GM19468 (cell line): Measurements from ENCODE around the gene UQCR11.

Experiments
- ATAC-seq: cut with Tn5 transposase; IDR thresholded peaks from one replicate; pipeline ENCODE4 v1.9.1; 2021; ENCODE audit warnings: mild to moderate bottlenecking, moderate library complexity, moderate number of reproducible peaks; ENCODE audit not compliant: unreplicated experiment; ENCODE audit errors: extremely low read depth

Gene UQCR11

DNA sequence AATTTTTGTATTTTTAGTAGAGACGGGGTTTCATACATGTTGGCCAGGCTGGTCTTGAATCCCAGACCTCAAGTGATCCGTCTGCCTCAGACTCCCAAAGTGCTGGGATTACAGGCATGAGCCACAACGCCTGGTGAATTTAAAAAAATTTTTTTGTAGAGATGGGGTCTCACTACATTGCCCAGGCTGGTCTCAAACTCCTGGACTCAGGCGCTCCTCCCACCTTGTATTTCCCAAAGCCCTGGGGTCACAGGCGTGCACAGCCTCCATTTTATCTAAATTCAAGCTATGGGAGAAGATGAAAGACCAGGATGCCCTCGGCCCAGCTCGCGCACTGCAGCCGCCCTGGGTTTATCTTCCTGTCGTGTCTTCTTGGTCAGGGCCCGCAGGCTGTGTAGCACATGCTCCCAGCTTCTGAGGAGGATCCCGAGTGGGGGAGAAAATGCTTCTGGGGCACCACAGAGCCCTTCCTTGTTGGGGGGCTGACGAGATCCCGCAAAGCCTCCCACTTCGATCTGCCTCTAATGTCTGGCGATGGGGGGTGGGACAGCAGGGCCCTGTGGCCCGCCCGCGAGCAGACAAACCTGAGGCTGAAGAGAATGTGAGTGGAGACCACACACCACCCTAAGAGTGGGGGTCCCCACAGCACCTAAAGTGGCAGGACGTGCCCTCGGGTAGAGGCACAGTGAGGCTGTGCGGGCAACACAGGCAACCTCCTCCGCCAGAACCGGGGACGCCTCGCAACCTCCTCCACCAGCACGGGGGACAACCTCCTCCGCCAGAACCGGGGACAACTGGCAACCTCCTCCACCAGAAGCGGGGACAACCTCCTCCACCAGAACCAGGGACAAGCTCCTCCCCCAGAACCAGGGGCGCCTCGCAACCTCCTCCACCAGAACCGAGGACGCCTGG, 31.3 kb upstream of the UQCR11 start:
- ATAC-seq: no peak

DNA sequence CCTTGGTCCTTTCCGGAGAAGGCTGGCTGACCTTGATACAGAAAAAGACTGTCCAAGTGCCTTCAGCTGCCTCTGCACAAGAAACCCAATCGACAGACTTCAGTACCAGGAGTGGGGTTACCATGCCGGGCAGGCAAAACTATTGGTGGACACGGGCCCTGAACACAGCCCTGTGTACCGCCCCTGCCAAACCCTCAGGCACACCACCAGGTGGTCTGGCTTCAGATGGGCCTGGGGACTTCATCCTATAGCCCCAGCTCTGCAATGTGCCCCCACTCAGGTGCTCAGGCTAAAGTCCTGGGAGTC, 29.6 kb upstream of the UQCR11 start:
- no peak for ATAC-seq

DNA sequence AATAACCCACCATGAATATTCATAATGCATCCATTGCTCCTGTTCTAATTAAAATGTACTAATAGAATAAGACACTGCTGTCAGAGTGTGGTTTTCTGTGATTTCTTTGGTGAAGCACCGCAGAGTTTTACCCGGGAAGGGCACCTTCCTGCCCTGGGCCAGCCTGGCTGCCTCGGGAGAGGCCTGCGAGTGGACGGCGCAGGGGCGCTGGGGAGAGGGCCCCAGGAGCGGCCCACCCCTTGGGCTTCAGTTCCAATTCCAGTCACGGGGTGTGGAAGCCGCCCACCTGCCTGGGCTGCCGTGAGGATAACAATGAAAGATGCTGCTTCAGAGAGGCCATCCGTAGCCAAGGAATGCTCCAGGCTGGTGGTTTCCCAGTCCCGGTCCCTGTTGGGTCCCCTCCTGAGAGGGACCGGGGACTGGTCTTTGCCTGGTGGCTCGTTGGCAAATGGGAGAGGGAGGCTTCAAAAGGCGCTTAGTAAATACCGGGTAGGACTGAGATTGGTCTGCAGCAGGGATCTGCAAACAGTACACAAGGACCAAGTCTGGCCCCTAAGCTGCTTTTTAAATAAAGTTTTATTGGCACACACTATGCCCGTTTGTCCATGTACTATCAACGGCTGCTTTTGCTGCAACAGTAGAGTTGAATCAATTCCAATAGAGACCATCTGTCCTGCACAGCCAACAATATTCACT, 29.1 kb upstream of the UQCR11 start:
- no peak for ATAC-seq

DNA sequence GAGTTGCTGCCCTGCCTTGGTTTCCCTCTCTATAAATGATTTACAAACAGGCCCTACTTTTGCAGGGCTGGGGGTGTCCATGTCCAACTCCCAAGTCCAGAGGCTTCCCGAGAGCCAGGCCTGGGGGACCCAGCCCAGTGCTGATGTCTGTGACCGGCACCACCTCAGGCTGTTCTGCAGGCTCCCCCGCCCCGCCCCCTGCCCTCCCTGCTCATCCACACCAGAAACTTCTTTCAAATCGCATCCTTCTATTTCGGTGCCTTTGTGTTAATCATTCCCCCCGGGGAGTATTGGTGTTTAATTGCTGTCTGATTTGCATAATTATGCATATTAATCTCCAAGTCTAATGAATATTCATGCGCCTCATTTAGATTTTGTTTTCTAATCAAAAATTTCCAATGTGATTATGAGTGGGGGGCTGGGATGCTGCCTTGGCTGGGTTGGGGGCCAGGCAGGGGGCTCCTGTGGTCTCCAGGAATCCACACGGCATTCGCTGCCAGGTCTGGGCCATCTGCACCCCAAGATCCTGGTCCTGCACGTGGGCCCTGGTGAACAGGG, 28.1 kb upstream of the UQCR11 start:
- ATAC-seq: no peak

DNA sequence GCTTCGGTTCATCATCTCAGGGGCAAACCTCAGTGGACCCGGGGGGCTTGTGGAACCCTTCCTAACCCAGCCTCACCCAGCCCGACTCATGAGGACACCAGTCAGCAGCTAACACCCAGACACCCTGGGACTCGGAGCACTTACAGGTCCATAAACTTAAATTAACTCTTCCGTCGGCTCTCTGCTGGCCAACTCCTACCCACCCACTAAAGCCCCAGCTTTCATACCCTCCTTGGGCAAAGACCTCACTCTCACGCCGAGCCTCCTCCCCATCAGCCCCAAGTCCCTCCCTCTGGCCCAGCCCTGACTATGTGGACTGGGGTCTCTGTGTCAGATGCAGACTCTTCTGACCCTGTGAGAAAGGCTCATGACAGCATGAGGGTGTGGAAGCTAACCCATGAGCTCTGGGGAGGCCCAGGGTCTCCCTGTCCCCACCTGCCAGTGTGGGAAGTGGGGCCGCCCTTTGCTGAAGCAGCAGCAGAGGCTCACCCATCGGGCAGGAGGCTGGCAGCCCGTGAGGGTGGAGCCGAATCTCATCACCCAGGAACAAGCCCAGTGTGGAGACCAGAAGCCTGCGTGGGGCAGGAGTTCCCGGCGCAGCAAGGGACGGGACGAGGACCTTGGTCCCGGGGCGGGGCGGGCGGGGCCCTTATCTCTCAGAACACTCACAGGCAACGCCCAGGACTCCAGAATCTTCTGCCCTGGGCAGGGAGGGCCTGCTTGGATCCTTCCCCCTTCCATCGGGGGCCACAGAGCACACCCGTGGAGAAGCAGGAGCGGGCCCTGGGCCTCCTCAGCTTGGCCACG, 27.4 kb upstream of the UQCR11 start:
- no peak for ATAC-seq

DNA sequence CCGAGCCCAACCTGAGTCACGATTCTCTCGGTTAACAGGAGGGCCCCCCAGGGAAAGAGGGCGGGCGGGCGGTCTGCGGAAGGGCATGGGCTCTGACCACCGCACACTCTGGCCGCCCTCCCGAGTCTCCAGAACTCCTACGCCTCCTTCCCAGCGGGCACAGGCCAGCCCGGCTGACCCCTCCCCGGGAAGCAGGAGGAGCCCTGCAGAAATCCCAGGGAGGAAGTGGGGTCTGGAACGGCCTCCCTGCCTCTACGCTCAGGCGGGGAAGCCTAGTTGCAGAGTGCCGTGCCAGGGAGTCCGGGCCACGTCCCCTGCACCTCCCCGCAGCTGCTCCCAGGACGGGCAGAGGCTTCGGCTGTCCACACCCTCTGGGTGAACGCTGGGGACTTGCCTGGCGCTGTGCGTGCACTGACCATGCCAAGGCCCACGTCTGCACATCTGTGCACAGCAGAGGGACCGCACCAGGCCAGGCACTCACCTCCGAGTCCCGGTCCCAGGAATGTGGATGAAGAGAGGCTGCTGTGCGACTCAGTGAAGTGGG, 26.4 kb upstream of the UQCR11 start:
- ATAC-seq: no peak

DNA sequence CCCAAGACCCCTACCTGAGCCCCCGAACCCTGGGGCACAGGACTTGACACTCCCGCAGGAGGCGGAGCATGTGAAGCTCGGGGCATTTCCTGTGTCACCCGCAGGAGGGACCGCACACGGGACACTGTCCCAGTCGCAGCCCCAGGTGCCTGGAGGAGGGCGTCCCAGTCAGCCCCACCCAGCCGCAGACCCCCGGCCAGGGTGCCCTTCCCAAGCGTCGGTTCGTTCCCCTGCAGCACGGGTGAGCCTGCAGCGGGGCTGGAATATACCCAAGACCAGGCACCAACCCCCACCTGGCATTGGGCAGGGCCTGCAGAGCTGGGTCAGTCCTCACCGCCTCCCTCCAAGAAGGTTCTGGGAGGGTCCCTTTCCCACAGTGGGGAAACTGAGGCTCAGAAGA, 25.5 kb upstream of the UQCR11 start:
- ATAC-seq: no peak

DNA sequence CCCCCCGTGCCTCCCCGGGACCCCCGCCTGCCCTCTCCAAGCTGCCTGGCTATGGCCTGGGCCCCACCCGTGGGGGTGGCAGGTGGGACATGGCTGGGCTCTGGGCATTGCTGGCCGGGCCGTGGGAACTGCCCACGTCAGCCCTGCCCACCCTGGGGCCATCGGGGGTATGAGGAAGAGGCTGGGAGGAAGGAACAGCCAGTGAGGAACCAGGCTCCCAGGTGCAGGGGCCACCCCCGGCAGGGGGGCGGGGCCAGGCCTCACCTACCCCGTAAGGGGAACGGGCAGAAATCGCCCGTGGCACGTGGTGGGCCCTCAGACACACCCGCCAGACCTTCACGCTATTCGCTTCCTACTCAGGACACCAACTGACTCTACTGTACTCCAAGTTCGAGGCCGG, 24.8 kb upstream of the UQCR11 start:
- ATAC-seq: no peak

DNA sequence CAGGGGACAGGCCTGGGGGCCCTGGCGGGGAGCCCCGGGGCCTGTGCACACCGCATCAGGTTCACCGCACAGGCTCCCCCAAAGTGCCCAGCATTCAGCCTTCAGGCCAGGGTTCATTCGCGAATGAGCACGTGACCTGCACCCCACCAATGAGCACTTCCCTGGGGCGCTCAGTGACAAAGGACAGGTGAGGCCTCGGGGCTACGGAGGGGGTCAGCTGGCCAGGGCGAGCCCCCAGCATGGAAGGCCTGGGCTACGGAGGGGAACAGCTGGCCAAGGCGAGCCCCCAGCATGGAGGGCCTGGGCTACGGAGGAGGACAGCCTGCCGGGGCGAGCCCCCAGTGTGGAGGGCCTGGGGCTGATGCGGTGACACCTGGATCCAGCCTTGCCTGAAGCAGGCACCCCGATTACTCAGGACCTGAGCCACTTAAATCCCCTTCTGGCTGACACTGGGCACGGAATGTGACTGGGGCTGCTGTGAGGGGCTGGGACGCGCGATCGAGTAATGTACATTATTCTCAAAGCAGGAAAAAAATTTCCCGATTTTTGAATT, 24.1 kb upstream of the UQCR11 start:
- ATAC-seq: no peak

DNA sequence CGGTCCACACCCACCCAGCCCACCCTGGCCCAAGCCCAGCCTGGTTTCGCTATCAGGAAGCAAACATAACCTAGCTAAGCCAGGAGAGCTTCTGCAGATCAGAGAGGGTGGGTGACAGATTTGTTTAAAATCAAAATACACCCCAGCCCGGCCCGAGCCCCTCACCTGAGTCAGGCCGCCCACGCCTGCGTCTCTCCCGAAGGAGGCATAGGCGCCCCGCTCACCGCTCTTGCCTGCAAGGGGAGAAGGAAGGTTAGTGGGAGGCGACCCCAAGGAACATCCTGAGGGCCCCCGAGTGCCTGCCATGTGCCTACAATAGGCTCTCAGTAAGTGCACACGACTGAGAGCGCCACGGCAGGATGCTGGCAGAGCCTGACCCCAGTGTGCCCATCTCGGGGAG, 21.9 kb upstream of the UQCR11 start:
- ATAC-seq: no peak

DNA sequence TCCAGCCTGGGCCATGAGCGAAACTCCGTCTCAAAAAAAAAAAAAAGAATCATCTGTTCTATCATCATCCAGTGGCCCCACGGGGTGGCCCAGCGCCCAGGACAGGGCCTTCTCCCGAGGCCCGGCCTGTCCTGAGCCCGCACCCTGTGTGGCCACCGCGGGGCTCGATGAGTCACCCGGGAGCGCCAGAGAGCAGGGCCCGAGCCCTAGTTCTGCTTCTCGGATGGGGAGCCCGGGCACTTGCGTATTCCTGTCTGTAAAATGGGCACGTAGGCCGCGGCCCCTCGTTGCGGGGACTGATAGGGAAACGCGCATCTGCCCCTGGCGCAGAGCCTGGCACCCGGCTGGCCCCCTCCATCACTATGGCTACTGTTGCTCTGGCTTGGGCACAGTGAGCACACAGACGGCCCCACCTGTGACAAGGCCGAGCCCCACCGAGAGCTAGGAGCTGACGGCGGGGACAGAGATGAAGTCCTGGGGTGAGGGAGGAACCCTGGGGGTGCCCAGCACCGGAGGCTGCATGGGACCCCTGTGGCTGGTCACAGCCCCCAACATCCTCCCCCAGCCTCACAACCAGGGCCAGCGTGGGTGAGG, 21.3 kb upstream of the UQCR11 start:
- no peak for ATAC-seq

DNA sequence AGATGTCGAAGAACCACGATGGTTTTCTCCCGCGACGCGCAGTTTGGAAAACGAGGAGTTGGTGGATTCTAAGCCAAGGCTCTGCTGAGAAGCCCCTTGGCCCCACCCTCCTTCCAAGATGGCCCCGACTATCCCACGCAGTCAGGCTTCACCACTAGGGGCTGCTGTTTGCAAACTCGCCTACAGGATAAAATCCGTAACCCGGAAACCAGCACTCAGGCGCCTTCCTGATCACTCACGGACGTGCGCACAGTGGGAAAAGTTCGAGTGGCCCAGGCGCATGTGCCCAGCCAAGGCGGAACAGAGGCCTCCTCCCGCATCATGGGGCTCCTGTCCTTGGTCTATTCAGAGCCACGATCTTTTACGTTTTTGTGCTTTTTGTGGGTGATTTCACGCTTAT, 19.2 kb upstream of the UQCR11 start:
- ATAC-seq: no peak

DNA sequence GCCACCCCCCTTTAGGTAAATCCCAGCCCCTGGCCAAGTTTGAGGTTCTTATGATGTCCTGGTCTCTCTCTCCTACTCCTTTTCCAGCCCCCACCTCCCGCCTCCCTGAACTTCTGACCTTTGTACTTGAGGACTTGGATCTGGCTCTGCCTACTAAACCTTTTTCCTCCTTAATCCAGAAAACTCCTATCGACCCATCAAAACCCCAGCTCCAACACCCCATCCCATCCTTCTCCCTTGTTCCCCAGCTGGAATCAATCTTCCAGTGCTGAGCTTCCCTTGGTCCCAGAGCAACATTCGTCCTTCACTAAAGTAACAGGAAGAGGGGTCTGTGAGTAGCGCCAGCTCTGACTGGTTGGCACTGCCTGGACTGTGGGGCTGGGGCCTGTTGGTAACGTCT, 17.3 kb upstream of the UQCR11 start:
- ATAC-seq: no peak

DNA sequence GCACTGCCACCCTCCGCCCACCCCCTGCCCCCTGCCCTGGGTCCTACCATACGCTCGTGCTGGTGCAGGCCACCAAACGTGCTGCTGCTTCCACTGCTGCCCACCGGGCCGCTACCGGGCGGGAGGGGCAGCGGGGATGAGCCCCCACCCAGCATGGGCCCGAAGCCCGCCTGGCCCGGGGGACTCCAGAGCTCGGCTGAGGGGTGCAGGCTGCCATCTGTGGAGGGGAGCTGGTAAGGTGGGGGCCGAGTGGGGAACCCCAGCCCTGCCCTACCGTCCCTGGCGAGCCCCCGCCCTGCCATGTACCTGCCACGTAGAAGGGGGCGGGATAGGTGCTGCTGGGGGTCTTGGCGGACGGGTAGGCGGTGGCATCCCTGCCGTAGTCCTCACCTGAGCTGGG, 16.7 kb upstream of the UQCR11 start:
- ATAC-seq: no peak

DNA sequence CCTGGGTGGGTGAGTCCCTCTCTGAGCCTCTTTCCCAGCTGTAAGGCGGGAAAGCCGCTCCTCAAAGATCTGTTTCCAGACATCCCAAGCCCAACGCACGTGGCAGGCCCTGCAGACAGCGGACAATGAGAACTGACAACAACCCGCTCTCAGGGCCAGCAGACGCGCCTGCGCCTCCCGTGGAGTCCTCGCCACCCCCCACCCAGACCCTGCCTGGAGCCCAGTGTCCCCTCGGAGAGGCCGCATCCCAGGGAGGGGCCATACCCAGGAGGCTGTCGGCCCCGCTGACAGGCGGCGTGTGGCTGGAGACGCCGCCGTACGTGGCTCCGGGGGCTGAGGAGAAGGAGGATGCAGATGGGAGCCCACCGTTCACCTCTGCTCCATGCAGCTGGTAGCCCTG, 16.3 kb upstream of the UQCR11 start:
- ATAC-seq: no peak

DNA sequence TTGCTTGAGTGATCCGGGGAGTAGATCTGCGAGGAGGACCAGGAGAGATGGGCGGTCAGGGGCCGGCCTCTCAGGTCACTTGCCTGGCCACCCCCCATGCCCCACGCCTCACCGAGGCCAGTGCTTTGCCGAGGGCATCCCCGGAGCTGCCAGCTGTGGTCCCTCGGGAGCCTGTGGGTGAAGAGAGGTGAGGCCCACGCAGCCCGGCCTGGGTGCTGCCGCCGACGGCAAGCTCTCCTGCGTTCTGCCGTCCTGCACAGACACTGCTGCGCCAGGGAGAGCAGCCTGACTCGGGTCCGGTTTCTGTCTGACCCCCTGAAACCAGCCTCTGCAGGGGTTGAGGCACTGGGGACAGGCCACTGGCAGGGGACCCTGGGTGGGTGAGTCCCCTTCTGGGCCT, 15.8 kb upstream of the UQCR11 start:
- ATAC-seq: no peak

DNA sequence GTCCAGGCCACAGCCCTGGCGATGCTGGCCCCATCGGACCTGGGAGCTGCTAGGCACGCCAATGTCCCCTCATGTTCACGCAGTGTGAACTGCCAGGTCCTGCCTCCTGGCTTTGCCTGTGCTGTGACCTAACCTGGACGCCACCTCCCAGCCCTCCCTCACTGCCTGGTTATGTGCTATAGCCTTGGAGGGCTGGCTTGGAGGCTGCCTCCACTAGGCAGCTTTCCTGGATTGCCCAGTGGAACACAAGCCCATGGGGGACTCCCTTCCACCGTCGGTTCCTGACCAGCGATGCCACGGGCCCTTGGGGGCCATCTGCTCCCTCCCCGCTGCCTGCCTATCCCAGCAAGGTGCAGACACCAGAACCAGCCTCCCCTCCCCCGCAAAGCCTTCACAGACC, 15.2 kb upstream of the UQCR11 start:
- ATAC-seq: no peak

DNA sequence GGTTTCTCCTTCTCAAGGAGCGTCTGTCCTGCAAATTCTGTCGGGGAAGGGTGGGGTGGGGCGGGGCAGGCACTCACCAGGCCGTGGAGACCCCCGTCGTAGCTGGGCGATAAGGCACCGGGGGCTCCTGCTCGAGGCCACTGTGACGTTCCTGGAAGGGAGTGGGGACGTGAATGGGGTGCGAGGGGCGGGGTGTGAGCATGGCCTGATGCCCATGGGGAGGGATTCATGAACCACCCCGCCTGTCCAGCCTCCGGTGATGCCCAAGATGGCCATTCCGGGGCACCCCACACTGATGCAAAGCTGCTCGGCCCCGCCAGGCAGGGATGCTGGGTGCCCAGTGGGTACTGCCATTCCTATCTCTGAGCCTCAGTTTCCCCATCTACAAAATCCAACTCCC, 14.4 kb upstream of the UQCR11 start:
- no peak for ATAC-seq

DNA sequence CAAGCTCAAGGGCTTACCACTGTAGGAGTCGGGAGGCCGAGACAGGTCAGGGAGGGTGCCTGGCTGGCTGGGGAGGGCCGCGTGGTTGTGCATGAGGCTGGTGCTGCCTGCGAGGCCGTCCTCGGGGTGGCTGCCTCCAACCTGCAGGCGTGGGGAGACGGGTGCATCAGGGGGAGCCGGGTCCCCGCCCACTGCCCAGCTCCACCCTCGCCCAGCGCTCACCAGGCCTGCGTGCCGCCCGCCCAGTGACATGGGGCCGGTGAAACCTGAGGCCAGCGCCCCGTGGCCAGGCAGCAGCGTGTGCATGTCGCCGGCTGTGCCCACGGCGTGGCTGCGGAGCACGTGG, 13.8 kb upstream of the UQCR11 start:
- ATAC-seq: no peak
